Anterior cingulate cortex (tissue), 58 donors: ENCODE results near the gene KLHL6.
"Not testable (repeated sequence)": the region's sequence is repeated elsewhere in the genome, so short reads cannot be mapped to it uniquely, and the experiment has no call there.

Experiments
- DNase-seq, 58 donors: peaks; one replicate each; lab custom pipeline; 2025; lab: John Stamatoyannopoulos, UW

KLHL6 gene

DNA sequence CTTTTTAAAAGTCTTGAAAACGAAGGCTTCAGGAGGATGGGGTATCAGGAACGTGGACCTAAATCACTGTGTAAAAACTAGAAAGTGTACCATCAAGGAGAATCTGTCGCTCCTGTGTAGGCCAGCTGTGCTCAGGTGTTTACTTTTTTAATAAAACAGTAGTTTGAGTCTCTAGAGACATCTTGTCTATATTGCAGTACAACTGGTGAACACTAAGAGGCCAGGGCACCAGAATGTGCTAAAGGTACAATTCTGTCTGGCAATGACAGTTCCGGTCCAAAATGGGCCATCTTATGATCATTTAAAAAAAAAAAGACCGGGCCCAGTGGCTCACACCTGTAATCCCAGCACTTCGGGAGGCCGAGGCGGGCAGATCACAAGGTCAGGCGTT is 65.3 kb downstream of the KLHL6 start:
- DNase-seq, result no peak

DNA sequence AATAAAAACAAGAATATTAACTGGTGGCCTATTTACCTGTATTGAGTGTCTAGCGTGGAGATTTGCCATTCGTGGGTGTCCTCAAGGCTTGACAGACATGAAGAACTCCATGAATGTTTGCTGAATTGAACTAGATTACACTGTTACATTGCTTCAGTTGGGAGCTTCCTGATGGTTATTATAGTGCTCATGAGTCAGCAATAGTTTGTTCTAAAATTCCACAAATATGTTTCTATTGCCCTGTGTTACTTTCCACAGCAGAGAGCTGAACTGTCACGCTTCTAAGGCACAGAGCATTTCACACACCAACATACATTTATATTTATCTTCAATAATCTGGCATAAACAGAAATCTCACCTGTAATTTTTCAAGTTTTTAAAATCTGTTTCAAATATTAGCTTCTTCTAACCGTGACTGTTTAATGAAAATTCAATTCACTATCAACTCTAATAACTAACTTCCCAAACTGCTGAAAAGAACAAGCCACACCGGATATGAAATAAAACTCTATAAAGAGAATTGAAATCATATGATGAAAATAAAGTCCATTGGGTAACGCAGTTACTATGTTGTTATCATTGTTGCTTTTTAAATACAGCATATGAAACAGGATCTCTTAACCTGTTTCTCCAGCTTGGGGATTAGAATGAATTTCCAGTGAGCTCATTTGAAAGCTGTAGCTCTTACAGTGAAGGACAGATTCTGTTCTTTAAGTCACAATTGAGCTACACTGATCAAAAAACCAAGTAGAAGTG is 65.9 kb downstream of the KLHL6 start:
- DNase-seq, result no peak

DNA sequence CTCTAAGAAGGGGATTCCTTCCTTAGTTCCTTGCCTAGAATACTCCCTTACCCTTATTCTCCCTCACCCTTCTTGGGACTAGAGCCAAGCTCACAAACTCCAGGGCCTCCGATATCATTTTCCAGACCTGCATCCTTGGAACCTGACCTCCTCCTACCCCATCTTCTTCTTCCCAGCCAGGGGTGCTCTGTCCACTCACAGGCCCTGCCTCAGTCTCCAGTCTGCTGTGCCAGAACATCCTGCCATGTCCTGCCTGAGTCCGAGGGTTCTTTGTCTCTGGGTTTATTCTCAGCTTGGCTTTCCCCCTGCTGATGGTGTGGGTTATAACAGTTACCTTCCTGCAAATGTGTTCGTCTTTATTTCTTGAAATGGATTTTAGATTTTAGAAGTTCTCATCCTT is 67.2 kb downstream of the KLHL6 start:
- DNase-seq, result no peak

DNA sequence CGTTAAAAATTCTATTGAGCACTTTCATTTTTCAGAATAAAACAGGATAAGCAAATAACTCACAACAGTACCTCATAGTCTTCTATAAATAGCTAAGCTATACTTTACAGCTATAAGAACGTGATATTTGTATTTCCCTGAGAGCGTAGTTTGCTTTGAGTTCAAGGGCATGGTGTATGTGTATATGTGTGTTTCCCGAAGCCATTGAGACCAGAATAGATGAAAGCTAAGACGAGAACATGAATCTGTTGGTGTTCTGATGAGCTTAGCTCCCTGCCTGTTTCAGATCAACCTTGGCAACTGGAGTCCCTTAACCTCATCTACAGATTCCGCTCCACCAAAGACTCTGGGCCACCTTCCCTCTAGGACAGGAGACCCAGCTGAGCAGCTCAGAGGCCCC is 67.6 kb downstream of the KLHL6 start:
- DNase-seq, result no peak

DNA sequence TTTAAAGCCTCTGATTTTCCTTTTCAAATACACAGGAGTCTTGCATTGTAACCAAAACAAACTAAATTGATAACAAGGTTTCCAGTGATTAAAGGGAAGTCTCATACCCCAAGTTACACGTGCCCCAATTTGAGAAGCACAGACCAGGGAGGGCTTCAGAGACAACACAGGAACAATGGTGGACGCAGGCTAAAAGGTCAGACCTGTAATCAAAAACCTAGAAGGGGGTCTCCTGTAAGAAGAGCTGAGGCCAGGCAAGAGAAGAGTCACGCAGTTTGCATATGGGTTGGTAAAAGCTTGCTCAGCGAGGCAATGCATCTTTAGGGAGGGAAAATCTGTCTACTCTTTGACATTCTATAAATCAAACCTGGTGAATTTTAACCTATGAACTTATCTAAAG is 68.5 kb downstream of the KLHL6 start:
- DNase-seq, result no peak

DNA sequence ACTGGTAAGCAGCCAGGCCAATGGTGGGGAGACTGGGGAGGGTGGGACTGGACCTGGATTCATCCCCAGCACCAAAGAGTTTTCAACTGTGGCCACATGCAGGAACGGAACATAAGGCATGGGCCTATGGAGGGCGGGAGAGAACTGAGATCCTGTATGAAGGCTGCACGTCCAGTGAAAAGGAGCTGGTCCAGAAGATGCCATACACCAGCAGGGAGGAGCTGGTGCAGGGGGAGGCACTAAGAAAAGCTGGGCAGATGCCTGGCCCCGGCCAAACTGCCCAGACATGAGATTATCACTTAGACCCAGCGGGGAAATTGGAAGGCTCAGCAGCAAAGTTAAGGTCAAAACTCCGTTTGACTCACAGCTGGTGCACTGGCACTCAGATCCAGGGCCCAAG is 69.0 kb downstream of the KLHL6 start:
- no peak for DNase-seq

DNA sequence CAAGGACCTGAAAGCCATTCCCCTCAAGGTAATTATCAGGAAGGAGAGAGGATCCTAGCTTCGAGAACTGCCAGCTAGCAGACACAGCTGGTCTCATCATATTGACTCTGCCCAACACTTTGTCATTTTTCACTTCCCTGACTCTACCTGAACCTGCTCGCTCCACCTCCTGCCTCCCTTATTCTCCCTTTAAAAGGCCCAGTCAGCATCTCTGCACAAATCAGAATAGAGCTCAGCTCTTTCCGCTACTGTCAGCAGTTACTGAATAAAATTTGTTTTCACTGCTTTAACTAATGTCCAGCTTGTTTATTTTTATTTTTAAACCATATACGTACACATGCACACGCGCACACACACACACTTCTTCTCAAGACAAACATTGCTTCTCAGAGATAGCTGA is 69.9 kb downstream of the KLHL6 start:
- no peak for DNase-seq

DNA sequence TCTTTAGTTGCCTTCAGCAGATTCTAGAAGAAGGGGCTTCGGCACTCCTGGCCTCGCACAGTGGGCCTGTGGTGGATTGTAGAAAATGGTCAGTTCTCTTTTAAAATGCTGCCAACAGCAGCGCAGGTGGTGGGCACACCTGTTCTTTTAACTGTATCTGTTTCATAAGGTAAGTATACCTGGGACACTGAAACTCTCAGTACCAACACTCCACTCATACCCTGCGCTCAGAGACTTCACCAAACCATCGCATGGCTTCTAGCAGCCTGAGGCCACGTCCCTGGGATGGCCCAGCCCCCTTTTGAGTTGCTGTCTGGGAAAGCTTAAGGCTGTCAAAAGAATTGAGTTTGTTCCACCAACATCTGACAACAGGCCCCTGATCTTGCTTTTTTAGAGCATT is 70.4 kb downstream of the KLHL6 start:
- no peak for DNase-seq

DNA sequence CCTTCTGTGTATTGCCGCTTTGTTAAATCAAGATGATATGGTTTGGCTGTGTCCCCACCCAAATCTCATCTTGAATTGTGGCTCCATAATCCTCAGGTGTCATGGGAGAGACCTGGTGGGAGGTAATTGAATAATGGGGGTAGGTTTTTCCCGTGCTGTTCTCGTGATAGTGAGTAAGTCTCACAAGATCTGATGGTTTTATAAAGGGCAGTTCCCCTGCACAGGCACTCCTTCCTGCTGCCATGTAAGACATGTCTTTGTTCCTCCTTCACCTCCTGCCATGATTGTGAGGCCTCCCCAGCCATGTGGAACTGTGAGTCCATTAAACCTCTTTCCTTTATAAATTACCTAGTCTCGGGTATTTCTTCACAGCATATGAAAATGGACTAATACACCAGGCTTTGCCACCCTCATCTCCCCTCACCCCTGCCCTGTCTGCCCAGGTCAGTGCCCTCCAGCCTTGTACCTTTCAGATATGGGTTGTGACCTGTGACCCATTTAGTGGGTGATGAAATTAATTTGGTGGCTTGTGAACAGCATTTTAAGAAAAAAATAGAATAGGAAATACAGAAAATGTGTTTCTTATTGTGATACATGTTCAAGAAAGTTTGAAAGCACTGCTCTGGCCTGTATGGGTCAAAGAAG is 71.0 kb downstream of the KLHL6 start:
- DNase-seq, result no peak

DNA sequence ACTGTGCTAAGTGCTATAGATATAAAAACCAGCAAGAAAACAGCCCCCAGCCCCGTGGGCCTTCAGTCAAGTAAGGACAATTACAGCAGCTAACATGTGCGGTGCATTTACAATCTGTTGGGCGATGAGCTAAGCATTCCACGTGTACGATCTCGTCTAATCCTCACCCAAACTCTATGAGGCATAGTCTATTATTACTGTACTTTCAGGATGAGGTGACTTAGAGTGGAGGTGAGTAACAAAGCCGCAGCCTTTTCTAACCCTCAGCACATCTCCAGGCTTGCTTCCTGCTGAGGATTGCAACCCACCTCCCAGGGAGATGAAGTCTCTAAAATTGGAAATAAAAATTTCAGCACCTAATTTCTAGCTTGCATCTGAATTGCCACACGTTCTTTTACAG is 73.9 kb downstream of the KLHL6 start:
- DNase-seq, result no peak

DNA sequence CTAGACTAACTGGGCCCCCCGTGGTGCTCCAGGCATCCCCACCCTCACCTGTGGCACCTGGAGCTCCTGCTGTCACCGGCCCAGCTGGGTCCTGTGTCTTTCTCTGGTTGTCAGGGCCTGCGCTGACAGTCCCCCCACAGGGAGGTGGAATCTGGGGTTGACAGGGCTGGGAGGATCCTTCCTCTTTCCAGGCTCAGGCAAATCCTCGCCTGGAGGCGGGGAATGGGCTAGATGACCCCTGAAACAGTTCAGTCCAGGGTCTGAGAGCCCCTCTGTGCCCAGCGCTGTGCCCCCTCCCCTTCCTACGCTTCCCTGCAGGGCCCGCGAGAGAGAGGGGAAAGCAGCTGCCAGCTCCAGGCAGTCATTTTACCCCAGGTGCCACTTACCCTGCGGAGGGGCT is 77.0 kb downstream of the KLHL6 start:
- DNase-seq, result no peak

DNA sequence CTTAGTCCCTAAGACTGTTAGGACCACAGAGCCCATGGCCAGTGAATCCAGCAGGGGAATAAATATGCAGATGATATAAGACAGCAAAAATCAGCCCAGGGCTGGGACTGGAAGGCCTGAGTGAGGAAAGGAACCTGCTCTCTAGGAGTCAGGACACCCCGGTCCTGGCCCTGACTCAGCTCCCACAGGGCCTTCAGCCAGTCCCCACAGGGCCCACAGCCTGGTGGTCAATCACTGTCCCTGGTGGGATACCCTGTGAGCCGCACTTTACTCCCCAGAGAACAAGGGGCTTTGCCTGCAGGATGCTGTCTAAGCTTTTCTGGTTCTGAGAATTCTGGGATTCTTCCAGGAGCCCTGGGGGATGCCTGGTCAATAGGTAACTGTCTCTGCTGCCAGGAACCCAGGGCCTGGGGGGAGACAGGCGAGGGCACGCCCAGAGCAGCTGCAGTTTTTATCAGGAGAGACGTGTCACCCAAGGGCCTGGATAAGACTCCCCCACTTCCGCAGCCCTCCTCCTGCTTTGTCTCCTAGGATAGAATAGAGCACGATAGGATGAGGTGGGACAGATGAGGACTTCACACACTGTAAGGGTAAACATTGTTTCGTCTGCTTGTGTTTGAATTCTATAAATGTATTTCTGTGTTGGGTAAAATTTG is 77.6 kb downstream of the KLHL6 start:
- DNase-seq, result no peak

DNA sequence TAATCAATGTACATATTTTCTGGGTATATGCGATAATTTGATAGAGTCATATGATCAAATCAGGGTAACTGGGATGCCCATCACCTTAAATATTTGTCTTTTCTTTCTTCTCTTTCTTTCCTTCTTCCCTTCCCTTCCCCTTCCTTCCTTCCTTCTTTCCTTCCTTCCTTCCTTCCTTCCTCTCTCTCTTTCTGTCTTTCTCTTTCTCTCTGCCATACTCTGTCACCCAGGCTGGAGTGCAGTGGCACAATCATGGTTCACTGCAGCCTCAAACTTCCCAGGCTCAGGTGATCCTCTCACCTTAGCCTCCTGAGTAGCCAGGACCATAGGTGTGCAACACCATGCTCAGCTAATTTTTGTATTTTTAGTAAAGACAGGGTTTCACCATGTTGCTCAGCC is 79.7 kb downstream of the KLHL6 start:
- not testable (repeated sequence) for DNase-seq

DNA sequence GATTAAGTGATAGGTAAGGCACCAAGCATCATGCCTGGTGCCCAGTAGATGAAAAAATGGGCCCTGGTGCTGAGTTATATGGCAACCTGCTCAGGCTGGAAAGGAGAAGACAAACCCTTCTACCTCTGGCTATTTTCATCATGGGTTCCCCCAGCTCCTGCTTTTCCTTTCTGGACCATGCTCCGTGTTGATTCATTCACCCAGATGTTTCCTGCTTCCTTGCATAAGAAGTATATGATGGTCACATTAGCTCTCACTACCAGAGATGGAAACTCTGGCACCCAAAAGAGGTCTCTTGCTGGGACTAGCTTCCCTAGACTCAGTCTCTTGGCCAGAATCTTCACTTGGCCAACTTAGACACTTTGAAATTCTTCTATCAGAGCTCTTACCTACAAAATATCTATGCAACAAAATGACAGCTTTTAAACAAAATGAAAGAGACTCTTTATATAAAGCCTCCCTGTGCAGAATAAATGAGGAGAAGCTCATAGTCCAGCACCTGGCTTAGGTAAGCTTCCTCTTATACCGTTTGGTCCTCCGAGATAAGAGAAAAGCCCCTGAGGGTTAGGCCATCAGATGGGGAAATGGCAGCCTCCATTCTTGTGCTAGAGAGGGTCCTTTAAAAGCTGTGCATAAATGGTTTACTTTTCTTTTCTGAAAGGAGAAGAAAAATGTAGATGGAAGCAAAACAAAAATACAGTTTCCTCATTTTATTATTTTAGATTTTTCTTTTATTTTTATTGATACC is 80.3 kb downstream of the KLHL6 start:
- DNase-seq, result no peak

DNA sequence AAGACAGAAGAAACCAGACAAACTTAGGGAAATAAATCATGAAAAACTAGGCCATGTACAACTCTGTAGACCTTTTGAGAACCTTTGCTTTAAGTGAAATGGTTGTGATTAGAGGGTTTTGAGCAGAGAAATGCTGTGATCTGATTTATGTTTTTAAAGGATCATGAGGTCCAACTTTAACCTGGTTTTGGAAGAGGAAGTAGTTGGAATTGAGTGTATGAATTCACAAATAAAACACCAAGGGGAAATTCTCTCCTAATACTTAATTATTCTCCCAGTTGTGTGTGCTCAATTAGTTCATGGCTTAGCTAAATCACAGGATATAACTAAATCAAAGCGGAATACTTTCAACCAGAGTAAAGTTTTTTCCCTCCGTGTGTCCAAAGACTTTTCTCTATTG is 81.5 kb downstream of the KLHL6 start:
- DNase-seq, result no peak

DNA sequence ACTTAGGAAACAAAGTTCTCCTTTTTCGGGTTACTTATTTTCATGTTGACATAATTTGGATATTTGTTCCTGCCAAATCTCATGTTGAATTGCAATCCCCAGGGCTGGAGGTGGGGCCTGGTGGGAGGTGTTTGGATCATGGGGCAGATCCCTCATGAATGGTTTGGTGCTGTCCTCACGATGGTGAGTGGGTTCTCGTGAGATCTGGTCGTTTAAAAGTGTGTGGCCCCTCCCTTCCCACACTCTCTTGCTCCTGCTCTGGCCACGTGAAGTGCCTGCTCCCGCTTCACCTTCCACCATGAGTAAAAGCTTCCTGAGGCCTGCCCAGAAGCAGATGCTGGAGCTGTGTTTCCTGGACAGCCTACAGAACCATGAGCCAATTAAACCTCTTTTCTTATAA is 83.4 kb downstream of the KLHL6 start:
- DNase-seq, result no peak

DNA sequence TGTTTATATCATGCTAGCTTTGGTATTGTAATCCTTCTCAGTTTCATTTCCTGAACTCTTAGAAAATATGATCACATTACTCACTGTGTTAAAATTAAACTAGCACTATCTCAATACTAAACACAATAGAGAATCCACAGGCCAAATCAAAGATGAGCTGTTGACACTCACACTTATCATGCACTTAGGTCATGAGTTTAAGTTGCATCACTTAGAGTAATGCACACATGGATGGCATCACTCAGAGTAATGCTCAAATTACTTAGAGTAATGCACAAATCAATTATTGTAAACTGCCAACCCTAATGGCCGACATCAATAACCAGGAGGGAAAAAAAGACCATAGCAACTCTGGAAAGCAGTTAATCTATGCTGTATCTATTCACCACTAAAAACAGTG is 87.1 kb downstream of the KLHL6 start:
- no peak for DNase-seq

DNA sequence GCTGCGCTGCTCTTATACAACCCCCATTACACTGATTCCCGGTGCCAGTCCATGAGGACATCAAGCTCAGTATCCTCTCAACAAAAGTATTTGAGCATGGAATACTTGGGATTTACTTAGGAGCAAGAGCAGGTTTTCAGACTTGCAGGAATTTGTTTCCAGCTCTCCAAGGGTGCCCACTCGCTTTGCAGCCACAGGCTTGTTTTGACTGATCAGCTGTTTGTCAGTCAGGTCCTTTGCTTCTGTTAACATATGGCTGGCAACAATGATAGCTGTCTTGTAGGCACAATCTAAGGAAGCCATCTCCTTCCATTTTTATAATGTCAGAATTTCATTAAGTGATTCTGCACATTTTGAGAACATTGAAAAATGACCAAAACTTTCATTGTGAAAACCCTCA is 88.9 kb downstream of the KLHL6 start:
- DNase-seq, result no peak

DNA sequence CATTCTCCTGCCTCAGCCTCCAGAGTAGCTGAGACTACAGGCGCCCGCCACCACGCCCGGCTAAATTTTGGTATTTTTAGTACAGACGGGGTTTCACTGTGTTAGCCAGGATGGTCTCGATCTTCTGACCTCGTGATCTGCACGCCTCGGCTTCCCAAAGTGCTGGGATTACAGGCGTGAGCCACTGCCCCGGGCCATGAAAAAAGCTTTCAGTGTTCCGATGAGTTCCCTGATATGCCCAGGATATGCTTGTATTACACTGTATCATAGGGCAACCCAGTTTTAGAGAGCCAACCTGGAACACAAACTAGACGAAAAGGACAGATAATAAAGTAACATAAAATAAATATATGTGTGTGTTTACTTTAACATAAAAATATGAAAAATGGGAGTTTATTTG is 89.8 kb downstream of the KLHL6 start:
- DNase-seq, result not testable (repeated sequence)

DNA sequence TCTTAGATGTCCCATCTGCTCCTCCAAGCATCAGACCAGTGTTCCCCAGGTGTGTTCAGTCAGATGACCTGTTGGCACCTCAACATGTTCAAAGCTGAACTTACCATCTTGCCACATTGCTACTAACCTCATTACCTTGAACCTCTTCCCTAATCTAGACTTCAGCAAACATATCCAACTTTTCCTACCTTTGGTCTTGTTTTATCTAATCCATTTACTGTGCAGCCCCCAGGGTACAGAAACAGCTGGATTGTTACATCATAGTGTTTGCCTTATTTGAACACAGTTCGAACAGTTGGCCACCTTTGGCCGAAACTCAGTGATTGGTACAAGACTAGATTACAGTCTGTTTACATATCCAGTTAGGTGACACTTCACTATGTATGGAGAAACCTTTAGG is 91.0 kb downstream of the KLHL6 start:
- no peak for DNase-seq
